ENCODE results near the gene PCNX1.
"Not testable (repeated sequence)": the region's sequence is repeated elsewhere in the genome, so short reads cannot be mapped to it uniquely, and the experiment has no call there.

PCNX1 gene

DNA sequence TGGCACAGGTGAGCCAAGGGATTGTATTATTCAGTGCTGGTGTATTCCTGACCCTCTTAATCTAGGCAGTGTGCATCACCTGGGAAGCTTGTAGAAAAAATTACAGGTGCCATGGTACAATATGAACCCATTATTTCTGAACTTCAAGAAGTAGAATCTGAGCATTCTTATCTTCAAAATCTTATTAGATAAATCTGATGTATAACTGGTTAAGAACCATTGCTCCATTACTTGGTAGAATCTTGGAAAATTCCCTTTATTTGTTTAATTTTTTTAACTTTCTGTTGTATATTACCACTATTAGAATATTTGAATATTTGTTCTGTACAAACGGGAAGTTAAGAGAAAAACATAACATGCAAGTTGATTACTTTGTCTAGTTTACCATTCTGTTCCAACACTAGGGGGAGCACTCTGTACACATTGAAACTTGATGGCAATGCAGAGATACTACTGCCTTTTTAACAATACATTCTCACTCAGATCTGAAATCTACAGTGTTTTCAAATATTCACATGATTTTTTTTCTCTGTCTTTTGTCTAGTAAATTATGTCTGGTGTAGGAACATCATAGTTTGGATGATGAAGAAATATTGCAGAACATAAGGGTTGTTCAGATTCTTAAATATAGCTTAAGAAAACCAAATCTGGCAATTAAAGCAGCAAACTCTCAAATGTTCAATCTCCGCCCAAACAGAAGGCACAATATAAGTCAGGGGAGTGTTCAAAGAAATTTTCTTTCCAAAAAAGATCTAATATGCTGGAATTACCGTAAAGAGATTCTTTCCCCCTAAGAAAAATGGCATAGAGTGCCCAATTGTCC lies 196.6 kb downstream of the PCNX1 start:
- DNase-seq: peak; percentile 55

DNA sequence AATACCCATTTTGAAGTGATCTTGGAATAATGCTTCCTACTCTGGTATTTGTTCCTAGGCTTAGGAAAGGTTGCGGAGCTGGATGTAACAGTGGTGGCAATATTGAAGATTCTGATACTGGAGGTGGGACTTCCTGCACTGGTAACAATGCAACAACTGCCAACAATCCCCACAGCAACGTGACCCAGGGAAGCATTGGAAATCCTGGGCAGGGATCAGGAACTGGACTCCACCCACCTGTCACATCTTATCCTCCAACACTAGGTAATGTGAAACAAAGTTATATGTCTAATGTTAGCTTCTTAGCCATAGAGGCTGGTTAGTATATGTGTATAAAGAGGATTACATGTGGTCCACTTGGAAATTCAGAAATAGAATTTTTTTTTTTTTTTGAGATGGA lies 197.9 kb downstream of the PCNX1 start:
- DNase-seq: no peak

DNA sequence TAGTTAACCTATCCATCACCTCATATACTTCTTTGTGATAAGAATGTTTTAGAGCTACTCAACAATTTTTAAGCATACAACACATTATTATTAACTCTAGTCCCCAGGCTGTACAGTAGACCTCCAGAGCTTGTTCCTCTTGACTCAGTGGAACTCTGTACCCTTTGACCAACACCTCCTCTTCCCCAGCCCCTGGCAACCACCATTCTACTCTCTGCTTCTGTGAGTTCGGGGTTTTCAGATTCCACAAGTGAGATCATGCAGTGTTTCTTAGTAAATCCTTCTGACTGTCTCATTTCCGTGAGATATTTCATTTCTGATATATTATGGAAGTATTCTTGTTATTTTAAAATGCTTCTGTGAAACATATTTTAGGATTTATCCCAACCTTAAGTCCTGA lies 200.7 kb downstream of the PCNX1 start:
- DNase-seq: no peak

DNA sequence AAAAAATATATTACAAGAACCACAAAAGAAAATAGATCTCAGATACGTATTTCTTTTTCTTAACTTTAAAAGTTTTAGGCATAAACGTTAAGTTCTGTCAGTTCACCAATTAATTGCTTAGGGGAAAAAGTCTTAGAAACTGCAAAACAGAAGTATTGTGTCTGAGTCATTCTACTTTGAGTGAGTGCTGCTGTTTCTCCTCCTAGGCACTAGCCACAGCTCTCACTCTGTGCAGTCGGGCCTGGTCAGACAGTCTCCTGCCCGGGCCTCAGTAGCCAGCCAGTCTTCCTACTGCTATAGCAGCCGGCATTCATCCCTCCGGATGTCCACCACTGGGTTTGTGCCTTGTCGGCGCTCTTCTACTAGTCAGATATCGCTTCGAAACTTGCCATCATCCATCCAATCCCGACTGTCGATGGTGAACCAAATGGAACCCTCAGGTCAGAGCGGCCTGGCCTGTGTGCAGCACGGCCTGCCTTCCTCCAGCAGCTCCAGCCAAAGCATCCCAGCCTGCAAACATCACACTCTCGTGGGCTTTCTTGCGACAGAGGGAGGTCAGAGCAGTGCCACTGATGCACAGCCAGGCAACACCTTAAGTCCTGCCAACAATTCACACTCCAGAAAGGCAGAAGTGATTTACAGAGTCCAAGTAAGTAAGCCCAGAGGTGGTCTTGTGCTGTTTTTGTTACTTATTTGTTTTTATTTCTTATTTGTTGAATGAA lies 201.3 kb downstream of the PCNX1 start:
- no peak for DNase-seq

DNA sequence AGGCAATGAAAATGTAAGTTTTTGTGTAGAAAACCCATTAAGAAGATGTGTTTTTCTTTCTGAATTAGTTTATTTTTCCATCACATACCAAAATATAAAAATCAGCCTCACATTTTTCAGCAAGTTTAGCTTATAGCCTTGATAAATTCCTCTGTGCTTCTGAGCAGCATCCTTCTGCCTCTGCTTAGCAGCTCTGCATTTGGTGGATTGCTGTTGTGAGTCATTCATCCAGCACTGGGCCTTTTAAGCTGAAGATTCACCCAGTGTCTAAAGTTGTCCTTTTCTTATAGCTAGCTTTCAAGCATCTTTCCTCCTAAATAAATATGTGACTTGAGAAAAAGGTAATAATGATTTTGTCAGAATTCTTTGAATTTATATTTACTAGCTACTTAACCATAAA lies 206.1 kb downstream of the PCNX1 start:
- no peak for DNase-seq

DNA sequence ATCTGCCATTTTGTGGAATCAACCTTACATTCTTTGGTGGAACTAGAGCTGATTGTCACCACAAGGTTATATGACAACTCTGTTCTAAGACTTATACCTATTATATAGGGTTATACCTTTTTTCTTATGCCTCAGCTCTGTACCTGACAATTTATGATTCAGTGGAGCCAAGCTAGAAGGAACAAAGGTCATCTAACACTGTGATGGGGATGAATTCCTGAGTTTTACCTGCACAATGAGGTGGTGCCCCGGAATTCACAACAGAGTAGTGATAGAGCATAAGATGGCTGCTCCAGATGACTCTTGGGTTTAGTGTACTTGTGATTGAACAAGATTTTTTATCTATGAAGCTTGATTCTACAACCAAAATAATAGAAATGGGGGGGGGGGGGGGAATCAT lies 207.3 kb downstream of the PCNX1 start:
- no peak for DNase-seq

DNA sequence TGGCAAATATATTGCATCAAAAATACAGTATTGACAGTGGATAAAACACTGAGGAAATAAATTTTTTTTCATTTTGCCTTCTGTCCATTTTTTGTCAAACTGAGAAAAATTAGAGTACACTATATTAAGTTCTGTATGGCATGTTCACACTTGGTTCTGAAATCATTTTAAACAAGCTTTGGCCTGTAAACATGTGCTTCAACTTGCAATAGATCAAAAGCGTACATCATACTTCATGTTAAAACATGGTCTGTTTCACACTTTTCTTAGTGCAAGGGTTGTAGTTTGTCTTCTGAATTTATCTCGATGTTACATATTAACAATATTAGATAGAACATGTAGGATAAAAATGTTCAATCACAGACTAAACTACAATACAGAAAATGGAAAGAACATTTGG lies 208.0 kb downstream of the PCNX1 start:
- no peak for DNase-seq

DNA sequence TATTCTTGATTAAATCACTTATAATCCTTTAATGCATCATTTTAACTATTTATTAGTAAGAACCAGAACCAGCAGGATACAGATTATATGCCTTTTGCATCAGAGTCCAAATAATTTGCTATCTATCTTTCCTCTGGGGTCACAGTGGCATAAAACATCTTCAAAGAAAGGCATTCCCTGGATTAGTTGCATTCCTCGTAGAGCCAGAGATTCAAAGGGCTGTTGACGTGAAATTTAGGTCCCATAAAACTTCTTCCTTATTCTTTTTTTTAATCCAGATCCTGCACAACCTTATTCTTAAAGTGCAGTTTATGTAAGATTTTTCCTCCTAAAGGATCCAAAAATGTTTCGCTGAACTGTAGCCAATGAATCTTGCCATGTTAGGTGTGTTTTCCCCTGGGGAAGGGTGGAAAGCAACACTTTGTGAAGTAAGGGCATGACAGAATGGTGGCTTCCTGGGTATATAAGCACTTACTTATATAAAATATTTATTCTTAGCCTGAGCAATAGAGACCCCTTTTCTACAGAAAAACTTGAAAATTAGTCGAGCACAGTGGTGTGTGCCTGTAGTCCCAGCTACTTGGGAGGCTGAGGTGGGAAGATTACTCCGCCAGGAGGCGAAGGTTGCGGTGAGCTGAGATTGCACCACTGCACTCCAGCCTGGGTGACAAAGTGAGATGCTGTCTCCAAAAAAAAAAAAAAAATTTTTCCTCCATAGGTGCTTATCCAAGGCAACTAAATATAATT lies 208.7 kb downstream of the PCNX1 start:
- DNase-seq: no peak

DNA sequence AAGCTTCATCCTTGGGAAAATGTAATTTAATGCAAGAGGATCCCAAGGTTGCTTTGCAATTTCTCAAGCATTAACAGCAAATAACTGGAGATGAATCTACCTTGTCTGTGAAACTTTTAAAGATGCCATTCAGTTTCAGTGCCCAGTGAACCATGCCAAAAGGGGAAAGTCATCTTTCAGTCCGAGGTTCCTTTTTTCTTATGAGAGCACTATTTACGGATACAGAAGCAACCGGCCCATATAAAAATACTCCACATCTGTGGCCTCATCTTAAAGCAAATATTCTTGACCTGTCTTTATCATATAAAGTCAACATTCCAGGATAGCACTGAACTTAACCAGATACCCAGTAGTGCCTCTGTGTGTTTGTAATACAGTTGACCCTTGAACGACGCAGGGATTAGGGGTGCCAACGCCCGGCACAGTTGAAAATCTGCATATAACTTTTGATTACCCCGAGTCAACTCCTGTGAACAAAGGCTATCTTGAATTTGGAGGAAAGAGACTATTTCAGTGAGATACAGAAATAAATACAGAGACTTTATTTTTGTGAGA lies 209.4 kb downstream of the PCNX1 start:
- DNase-seq: no peak

DNA sequence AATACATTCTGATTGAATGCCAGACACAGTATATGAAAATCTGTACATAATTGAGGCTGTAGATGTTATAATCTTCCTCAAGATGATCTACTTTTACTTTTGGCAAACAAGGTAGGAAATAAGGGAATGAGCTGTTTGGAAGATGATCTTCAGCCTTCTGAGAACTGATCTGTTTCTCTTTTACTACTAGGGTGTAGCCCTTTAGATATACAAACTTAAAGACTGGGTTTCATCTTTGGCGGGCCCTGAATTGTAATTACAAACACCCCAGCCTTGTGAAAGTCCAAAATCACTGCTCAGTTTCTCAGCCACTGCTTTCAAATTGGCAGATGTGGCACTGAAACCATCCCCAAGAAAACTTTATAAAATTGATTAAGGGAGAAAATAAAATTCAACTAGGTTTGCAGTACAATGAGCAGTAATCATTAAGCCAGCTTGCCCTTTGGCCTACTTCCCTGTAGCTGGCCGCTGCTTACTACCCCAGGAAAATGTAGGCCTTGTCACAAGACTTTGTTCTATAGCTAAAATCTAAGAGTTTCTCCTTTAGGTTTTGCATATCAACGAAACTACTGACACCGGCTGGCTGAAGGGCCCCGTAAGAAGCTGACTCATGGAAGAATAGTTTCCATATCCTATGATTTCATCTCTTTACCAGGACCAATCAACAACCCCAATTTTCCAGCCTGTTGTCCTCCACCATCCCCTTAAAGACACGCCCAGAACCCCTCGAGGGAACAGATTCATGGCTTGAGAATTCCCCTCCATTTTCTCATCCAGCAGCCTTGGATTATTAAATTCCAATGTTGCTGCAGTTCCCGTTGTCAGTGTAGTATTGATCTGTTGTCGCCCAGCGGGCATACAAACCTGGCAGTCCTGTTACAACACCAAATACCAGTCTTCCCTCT lies 210.8 kb downstream of the PCNX1 start:
- DNase-seq: no peak

DNA sequence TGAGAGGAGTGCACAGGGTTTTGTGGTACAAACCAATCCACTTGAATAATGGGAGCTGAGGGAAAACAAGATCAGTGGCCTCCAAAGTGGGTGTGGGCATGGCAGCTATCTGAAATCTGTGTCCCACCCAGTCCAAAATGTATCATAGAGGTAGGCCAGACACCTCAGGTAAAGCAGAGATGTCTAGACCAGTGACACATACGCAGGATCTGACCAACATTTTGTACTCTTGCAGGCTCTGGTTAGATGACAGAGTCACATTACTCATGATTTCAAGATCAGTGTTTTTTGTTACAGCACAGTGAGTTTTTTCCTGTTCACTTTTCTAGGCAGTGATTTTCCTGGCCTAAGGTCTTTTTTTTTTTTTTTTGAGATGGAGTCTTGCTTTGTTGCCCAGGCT lies 211.8 kb downstream of the PCNX1 start:
- peak; percentile 11 for DNase-seq

DNA sequence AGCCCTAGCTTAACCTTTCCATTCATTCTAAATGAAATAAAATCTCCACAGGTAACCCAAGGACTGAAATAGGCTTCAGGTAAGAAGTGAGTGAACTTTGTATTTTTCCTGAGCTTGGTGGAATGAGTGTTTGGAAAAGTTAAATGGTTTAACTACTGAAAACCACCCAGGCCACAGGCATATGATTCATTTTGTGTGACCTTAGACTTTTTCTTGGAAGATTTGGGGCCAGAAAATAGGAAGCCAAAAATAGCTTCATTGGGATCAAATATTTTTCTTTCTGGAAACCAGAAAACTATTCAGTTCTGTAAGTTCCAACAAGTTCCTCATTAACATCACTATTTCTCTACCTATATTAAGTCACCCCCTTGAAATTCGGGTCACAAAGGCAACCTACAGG lies 212.6 kb downstream of the PCNX1 start:
- DNase-seq: no peak

DNA sequence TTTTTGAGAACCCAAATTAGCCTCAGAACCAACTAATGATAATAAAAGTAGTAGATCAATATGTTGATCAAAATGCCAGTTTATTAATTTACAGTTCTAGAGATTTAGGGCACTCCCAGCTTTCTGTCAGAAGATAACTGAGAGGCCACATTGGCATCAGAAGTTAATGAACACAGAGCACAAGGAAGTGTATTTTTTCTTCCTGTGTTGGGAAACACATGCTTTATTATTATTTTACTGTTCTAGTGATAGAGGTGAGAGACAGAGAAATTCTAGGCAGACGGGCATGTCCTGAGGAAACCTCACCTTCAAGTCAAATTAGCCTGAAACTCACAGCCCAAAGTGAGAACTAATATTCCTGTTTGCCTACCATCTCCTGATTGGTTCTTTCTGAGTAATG lies 213.7 kb downstream of the PCNX1 start:
- DNase-seq: no peak

DNA sequence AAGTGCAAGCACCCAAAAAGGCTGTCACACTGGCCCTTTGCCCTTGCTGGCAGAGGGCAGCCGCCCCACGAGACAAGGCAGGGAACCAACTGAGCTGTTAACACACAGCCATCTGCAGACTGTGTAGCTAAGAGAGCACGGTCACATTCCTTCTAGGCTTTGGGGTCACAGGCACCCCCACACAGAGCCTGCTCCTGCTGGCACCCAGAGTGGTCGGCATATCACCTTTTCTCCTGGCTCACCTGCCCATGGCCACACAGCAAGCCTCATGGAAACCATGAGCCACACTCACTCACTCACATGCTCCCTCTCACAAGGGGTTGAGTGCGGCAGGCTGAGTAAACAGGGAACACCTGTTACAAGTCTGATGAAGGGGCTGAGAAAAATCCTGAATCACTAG lies 214.5 kb downstream of the PCNX1 start:
- no peak for DNase-seq

DNA sequence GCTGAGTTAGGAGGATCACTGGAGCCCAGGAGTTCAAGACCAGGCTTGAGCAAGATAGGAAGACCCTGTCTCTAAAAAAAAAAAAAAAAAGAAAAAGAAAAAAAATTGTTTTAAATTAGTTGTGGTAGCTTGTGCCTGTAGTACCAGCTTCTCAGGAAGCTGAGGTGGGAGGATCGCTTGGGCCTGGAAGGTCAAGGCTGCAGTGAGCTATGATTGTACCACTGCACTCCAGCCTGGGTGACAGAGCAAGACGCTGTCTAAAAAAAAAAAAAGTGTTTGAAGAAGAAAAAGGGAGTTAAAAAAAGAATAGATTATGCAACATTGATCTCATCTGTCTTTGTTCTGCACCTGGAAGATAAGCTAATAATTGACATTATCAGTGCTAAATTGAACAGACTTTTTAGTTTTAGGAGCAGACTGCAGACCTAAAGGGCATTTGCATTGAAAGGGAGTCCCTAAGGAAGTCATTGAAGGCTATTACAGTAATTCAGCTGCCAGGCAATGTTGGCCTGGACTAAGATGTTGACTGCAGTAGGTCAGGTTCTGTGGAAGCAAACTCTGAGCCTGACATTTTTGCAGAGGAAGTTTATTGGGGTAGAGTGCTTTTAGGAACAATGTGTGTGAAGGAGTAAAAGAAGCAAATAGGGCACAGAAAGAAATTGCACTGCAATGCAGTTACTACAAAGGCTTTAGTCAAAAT lies 215.8 kb downstream of the PCNX1 start:
- no peak for DNase-seq

DNA sequence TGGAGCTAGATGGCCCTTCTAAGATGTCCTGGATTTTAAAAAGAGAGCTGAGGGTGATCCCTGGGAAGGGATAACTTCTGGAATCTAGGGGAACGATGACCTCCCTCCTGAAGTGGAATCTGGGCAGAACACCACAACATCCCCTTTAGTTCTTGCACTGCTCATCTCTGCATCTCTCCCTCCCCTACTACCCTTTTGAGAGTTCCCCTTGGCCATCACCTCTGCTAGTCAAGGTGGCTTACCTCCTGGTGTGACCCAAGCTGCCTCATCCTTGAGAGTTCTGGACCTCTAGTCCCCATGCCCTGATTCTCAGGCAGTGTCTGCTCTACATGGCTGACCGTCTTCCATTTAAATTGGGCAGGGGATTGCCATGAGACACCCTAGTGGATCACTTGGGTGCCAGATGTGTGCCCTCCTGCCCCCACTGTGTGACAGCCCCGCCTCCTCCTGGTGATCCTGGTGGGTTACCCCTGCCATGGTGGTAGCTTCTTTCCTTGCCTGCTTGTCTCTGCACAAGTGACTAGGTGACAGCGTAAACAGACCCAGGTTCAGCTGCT lies 216.4 kb downstream of the PCNX1 start:
- DNase-seq: no peak

DNA sequence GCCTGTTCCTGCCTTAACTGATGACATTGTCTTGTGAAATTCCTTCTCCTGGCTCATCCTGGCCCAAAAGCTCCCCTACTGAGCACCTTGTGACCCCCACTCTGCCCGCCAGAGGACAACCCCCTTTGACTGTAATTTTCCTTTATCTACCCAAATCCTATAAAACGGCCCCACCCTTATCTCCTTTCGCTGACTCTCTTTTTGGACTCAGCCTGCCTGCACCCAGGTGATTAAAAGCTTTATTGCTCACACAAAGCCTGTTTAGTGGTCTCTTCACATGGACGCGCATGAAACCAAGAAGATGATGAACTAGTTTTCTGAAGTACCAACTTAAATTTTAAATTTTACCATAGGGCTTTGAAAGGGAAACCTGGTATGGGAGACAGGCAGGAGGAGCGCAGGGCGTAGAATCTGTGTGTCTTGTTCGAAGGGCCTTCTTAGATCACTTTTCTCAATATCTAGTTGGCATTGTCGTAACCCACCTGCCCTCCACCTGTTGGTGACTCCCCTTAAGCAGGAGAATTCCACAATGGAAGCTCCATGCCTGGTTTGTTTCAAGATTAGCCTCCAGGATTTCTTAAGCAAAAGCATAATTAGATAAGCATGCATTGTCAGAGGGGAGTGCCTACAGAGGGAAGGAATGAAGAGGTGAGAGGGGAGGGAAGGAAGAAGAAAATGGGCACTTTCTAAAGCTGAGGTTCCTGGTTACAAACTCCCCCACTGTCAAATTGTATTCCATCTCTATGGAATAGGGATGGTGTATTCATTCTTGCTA lies 222.6 kb downstream of the PCNX1 start:
- not testable (repeated sequence) for DNase-seq

DNA sequence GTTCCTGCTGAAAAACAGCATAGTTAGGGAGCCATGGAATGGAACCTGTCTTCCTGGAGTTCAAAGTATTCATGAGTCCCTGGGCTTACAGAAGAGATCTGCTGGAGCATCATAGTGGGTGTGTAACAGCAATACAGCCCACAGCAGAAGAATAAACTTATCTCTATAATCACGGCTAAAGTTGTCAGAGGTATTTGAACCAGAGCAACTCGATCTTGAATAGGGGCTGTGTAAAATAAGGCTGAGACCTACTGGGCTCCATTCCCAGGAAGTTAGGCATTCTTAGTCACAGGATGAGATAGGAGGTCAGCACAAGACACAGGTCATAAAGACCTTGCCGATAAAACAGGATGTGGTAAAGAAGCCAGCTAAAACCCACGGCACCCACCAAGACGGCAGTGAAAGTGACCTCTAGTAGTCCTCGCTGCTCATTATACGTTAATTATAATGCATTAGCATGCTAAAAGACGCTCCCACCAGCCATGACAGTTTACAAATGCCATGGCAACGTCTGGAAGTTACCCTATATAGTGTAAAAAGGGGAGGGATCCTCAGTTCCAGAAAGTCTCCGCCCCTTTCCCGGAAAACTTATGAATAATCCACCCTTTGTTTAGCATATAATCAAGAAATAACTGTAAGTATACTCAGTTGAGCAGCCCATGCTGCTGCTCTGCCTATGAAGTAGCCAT lies 223.4 kb downstream of the PCNX1 start:
- no peak for DNase-seq

DNA sequence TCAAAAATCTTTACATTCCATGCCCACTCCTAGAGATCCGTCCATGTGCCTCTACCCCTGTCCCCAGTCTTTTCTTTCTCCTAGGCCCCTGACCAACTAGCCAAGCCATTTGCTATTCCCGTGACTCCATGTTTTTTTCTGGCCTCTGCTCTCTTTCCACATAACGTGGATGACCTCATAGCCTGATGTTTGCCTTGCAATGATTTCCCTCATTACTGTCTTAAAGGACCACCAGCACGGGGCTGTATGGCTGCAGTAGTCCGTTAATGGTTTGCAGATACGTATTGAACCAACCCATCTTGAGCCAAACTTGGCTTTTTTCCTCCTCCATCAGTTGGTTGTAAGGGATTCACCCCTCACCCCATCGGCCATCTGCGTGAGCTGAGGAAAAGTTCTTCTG lies 226.0 kb downstream of the PCNX1 start:
- no peak for DNase-seq

DNA sequence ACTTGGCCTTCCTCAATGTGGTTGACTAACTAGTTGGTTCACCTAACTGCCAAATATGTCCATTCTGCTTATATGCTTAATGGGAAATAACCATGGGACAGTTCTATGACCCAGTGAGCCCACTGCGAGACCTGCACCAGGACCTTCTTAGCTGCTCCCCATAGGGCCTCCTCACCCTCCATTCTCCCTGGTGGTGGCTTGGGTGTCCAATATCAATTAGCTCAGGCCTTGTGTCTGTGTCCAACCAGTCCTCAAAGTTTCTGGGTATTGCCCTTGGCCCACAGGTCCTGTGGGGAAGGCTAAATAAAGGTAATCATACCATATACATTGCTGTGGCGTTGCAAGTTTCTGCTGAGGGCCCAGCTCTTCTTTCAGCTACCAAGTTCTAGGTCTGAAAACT lies 228.2 kb downstream of the PCNX1 start:
- no peak for DNase-seq
